Omental fat pad (tissue), 4 donors: Measurements from ENCODE around the gene GPBP1. TPM values are rescaled to one million over a fixed set of nuclear protein-coding genes. Genes with fewer than 3 reads are reported as not detected.
"Not testable (repeated sequence)": the region's sequence is repeated elsewhere in the genome, so short reads cannot be mapped to it uniquely, and the experiment has no call there.

Source experiments
- ATAC-seq: fragments of 150-250 bp; one replicate; pipeline ENCODE4 v1.9.1; 2016; ENCODE audit warnings: mild to moderate bottlenecking, moderate library complexity; ENCODE audit not compliant: low FRiP score
- DNase-seq: peaks from one replicate; pipeline ENCODE4 v3.0.0-alpha.2; 2019; ENCODE audit warnings: low spot score
- CTCF ChIP-seq, 3 donors: fragments of 450-650 bp; IDR thresholded peaks; one replicate each; pipeline ENCODE4 v1.5.1; 2016 to 2017; ENCODE audit warnings: antibody characterized with exemption in 3 of 3, mild to moderate bottlenecking in 3 of 3, moderate library complexity in 2 of 3
- total RNA-seq, 4 donors: library from RNA; depleted of rRNA; stranded (reverse); fragments of >200 nt; gene quantifications; one replicate each; pipeline ENCODE4 v1.1.0, GENCODE V29; 2016

Gene GPBP1
- total RNA-seq, 4 donors from 2014 or later, result 56.1 to 99.0 (median 83.3) TPM

GRCh38 chr5:57302164-57302563 is 128.3 kb downstream of the GPBP1 start:
- DNase-seq (no peak), ATAC-seq (no peak)
- TF ChIP-seq CTCF (IDR thresholded peaks at IDR 0.05), result no peak

GRCh38 chr5:57302643-57303042 is 128.8 kb downstream of the GPBP1 start:
- no peak for TF ChIP-seq CTCF (IDR thresholded peaks at IDR 0.05)
- no peak for DNase-seq
- no peak for ATAC-seq

- no peak for ATAC-seq
- no peak for DNase-seq
- no peak for TF ChIP-seq CTCF (IDR thresholded peaks at IDR 0.05)
Measured at GRCh38 chr5:57303985-57304384, 130.1 kb downstream of the GPBP1 start.

- no peak for TF ChIP-seq CTCF (IDR thresholded peaks at IDR 0.05)
- ATAC-seq (no peak), DNase-seq (no peak)
Measured at GRCh38 chr5:57304931-57305330, 131.1 kb downstream of the GPBP1 start.

GRCh38 chr5:57306359-57306758 is 132.5 kb downstream of the GPBP1 start:
- no peak for ATAC-seq

GRCh38 chr5:57307516-57307915 is 133.7 kb downstream of the GPBP1 start:
- TF ChIP-seq CTCF (IDR thresholded peaks at IDR 0.05), result no peak
- DNase-seq, result no peak
- ATAC-seq, result no peak

More at GRCh38 chr5:57306359-57306758, 132.5 kb downstream of the GPBP1 start:
- TF ChIP-seq CTCF (IDR thresholded peaks at IDR 0.05), result no peak
- DNase-seq, result no peak

- not testable (repeated sequence) for DNase-seq, ATAC-seq
Measured at GRCh38 chr5:57309022-57309421, 135.2 kb downstream of the GPBP1 start.

GRCh38 chr5:57311251-57311650 is 137.4 kb downstream of the GPBP1 start:
- ATAC-seq (no peak), DNase-seq (no peak)
- TF ChIP-seq CTCF (IDR thresholded peaks at IDR 0.05), result no peak
